Liver (tissue), 9 donors: Measurements from ENCODE around the gene PHF21B. TPM values are rescaled to one million over a fixed set of nuclear protein-coding genes. Genes with fewer than 3 reads are reported as not detected.

Experiments
- DNase-seq: peaks from one replicate; pipeline ENCODE4 v3.0.0-alpha.2; 2017; ENCODE audit warnings: low spot score
- H3K27ac ChIP-seq, 2 donors: one replicate each; pipeline ENCODE4 v1.7.0; 2013; ENCODE audit warnings: inconsistent platforms in 2 of 2, low read length in 2 of 2, control low read depth in 1 of 2, low read depth in 1 of 2, mild to moderate bottlenecking in 1 of 2
- H3K27me3 ChIP-seq, 4 donors: one replicate each; pipeline versions ENCODE4 v1.6.1 to v1.7.0; 2013; ENCODE audit warnings: low read length in 3 of 4, inconsistent platforms in 1 of 4, mild to moderate bottlenecking in 1 of 4, moderate library complexity in 1 of 4; ENCODE audit not compliant: control insufficient read depth in 4 of 4, insufficient read depth in 4 of 4
- H3K36me3 ChIP-seq, 4 donors: one replicate each; pipeline versions ENCODE4 v1.6.1 to v1.7.0; 2013; ENCODE audit warnings: low read length in 3 of 4, mild to moderate bottlenecking in 3 of 4, low read depth in 1 of 4, moderate library complexity in 1 of 4; ENCODE audit not compliant: control insufficient read depth in 4 of 4, insufficient read depth in 3 of 4
- H3K4me1 ChIP-seq, 4 donors: one replicate each; pipeline versions ENCODE4 v1.6.1 to v1.7.0; 2013; ENCODE audit warnings: low read length in 3 of 4, mild to moderate bottlenecking in 3 of 4, moderate library complexity in 1 of 4; ENCODE audit not compliant: control insufficient read depth in 4 of 4, insufficient read depth in 4 of 4
- H3K4me3 ChIP-seq, 3 donors: one replicate each; pipeline versions ENCODE4 v1.6.1 to v1.7.0; 2013; ENCODE audit warnings: low read length in 3 of 3, control low read depth in 1 of 3, low read depth in 1 of 3, mild to moderate bottlenecking in 1 of 3
- H3K9ac ChIP-seq, 2 donors: one replicate each; pipeline ENCODE4 v1.7.0; 2013; ENCODE audit warnings: low read length in 2 of 2, mild to moderate bottlenecking in 2 of 2, moderate library complexity in 2 of 2, control low read depth in 1 of 2, low read depth in 1 of 2
- H3K9me3 ChIP-seq, 4 donors: one replicate each; pipeline versions ENCODE4 v1.6.1 to v1.7.0; 2013; ENCODE audit warnings: low read length in 3 of 4; ENCODE audit not compliant: control insufficient read depth in 4 of 4
- EGR1 ChIP-seq, 2 donors: IDR thresholded peaks; 2 replicates each; pipeline ENCODE4 v1.6.1; 2016 to 2018; ENCODE audit warnings: antibody characterized with exemption in 2 of 2, low read depth in 2 of 2
- FOXA1 ChIP-seq: IDR thresholded peaks from 2 replicates; pipeline ENCODE4 v1.6.1; 2016; ENCODE audit warnings: antibody characterized with exemption
- FOXA2 ChIP-seq: IDR thresholded peaks from 2 replicates; pipeline ENCODE4 v1.6.1; 2016; ENCODE audit warnings: antibody characterized with exemption
- GABPA ChIP-seq, 2 donors: IDR thresholded peaks in 1 of 2; conservative IDR thresholded peaks in 1 of 2; 2 replicates each; pipeline ENCODE4 v1.6.1; 2016; ENCODE audit warnings: antibody characterized with exemption in 2 of 2, mild to moderate bottlenecking in 1 of 2, moderate library complexity in 1 of 2
- HNF4A ChIP-seq, 2 donors: conservative IDR thresholded peaks; 2 replicates each; pipeline ENCODE4 v1.6.1; 2016; ENCODE audit warnings: antibody characterized with exemption in 2 of 2, mild to moderate bottlenecking in 2 of 2
- HNF4G ChIP-seq: IDR thresholded peaks from 2 replicates; pipeline ENCODE4 v1.6.1; 2016; ENCODE audit warnings: antibody characterized with exemption
- JUND ChIP-seq, 2 donors: IDR thresholded peaks; 2 replicates each; pipeline ENCODE4 v1.6.1; 2016; ENCODE audit warnings: antibody characterized with exemption in 2 of 2
- NR2F2 ChIP-seq: IDR thresholded peaks from 2 replicates; pipeline ENCODE4 v1.6.1; 2016; ENCODE audit warnings: antibody characterized with exemption
- RAD21 ChIP-seq, 2 donors: IDR thresholded peaks; 2 replicates each; pipeline ENCODE4 v1.6.1; 2016; ENCODE audit warnings: antibody characterized with exemption in 2 of 2, mild to moderate bottlenecking in 2 of 2
- RXRA ChIP-seq, 2 donors: IDR thresholded peaks; 2 replicates each; pipeline ENCODE4 v1.6.1; 2017 to 2018; ENCODE audit warnings: antibody characterized with exemption in 2 of 2, mild to moderate bottlenecking in 1 of 2
- SP1 ChIP-seq: IDR thresholded peaks from 2 replicates; pipeline ENCODE4 v1.6.1; 2018; ENCODE audit warnings: antibody characterized with exemption, mild to moderate bottlenecking
- TAF1 ChIP-seq: conservative IDR thresholded peaks from 2 replicates; pipeline ENCODE4 v1.6.1; 2016; ENCODE audit warnings: antibody characterized with exemption, mild to moderate bottlenecking
- YY1 ChIP-seq: IDR thresholded peaks from 2 replicates; pipeline ENCODE4 v1.6.1; 2016; ENCODE audit warnings: antibody characterized with exemption, mild to moderate bottlenecking
- WGBS: extraction: QIAGEN DNeasy Blood & Tissue Kit; methylation state at CpG from one replicate; pipeline ENCODE4 v1.1.7; 2013; 5-methylcytosine and 5-hydroxymethylcytosine counted together
- polyA plus RNA-seq, 2 donors: library from polyadenylated mRNA; stranded (reverse) in 1 of 2; unstranded in 1 of 2; fragments of 200-250 nt in 1 of 2; fragments of >200 nt in 1 of 2; fragmentation: Nextera tagmentation in 1 of 2; extraction: Ambion mirVana in 1 of 2; gene quantifications; one replicate each; pipeline versions ENCODE4 v1.2.1 to v1.2.3, GENCODE V29; 2013 to 2015
- total RNA-seq, 2 donors: library from RNA; depleted of rRNA; stranded (reverse); fragments of >200 nt; gene quantifications; one replicate each; pipeline ENCODE4 v1.2.3, GENCODE V29; 2014
- TF ChIP-seq, protein P1 (sequence below): IDR thresholded peaks from 2 replicates; pipeline ENCODE4 v1.6.1; 2016; ENCODE audit warnings: antibody characterized with exemption, mild to moderate bottlenecking
- TF ChIP-seq, protein P2 (sequence below): fragments of 150-350 bp; IDR thresholded peaks from 2 replicates; pipeline ENCODE4 v1.5.1; 2017; ENCODE audit warnings: improper control_type of control experiment, low read depth, low read length; ENCODE audit not compliant: missing input control
- TF ChIP-seq, protein P3 (sequence below): IDR thresholded peaks from 2 replicates; pipeline ENCODE4 v1.6.1; 2016; ENCODE audit warnings: antibody characterized with exemption
- TF ChIP-seq, protein P4 (sequence below): IDR thresholded peaks from 2 replicates; pipeline ENCODE4 v1.6.1; 2016; ENCODE audit warnings: antibody characterized with exemption
- TF ChIP-seq, protein P5 (sequence below): IDR thresholded peaks from 2 replicates; pipeline ENCODE4 v1.6.1; 2016; ENCODE audit warnings: antibody characterized with exemption
- donor health status: healthy.
- donor health status: healthy.
- donor health status: healthy.
- donor health status: healthy.
- donor health status: healthy.

Gene PHF21B
- total and polyA plus RNA-seq, 4 donors = not detected

DNA sequence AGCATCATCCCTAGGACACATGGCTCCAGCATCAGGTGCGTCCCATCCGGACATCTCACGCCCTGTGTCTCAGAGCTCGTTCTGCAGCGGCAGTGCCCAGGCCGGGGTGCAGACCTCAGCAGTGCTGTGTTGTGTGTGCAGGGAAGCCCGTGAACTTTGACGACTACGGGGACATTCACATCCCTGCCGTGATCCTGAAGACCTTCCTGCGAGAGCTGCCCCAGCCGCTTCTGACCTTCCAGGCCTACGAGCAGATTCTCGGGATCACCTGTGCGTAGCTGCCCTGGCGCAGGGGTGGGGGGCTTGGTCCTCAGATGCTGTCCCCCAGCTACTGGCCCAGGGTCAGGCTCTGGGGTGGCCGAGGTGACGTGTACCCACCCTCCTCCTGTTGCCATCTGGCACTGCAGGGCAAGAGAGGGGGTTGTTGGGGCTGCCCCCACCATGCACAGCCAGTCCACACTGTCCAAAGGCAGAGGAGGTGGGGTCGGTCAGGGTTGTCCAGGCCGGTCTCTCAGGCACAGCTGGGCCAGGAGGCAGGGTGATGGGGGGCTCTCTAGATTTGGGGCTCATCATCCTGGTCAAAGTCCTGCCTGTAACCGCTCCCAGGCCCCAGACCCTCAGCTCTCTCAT, 160.9 kb downstream of the PHF21B start:
- 93% methylated on average over 21 of the region's 21 CpGs for WGBS
- no peaks in the 10 kb centered on the region for H3K9me3 ChIP-seq
- no peak overlapping the region for H3K4me3 ChIP-seq
- TF ChIP-seq RXRA (IDR thresholded peaks at IDR 0.05) (no peak), FOXA2 (no peak), HNF4A (conservative IDR thresholded peaks at IDR 0.05) (no peak), GABPA (IDR thresholded peaks at IDR 0.05 in 1 of 2, conservative IDR thresholded peaks at IDR 0.05 in 1 of 2) (no peak), EGR1 (IDR thresholded peaks at IDR 0.05; ENCODE audit: low read depth in 2 of 2) (no peak), RAD21 (IDR thresholded peaks at IDR 0.05) (no peak), FOXA1 (no peak), TAF1 (no peak), YY1 (no peak), JUND (IDR thresholded peaks at IDR 0.05) (no peak), HNF4G (no peak), NR2F2 (no peak), SP1 (no peak)
- TF ChIP-seq, protein P1, sequence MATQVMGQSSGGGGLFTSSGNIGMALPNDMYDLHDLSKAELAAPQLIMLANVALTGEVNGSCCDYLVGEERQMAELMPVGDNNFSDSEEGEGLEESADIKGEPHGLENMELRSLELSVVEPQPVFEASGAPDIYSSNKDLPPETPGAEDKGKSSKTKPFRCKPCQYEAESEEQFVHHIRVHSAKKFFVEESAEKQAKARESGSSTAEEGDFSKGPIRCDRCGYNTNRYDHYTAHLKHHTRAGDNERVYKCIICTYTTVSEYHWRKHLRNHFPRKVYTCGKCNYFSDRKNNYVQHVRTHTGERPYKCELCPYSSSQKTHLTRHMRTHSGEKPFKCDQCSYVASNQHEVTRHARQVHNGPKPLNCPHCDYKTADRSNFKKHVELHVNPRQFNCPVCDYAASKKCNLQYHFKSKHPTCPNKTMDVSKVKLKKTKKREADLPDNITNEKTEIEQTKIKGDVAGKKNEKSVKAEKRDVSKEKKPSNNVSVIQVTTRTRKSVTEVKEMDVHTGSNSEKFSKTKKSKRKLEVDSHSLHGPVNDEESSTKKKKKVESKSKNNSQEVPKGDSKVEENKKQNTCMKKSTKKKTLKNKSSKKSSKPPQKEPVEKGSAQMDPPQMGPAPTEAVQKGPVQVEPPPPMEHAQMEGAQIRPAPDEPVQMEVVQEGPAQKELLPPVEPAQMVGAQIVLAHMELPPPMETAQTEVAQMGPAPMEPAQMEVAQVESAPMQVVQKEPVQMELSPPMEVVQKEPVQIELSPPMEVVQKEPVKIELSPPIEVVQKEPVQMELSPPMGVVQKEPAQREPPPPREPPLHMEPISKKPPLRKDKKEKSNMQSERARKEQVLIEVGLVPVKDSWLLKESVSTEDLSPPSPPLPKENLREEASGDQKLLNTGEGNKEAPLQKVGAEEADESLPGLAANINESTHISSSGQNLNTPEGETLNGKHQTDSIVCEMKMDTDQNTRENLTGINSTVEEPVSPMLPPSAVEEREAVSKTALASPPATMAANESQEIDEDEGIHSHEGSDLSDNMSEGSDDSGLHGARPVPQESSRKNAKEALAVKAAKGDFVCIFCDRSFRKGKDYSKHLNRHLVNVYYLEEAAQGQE = no peak
- TF ChIP-seq, protein P2, sequence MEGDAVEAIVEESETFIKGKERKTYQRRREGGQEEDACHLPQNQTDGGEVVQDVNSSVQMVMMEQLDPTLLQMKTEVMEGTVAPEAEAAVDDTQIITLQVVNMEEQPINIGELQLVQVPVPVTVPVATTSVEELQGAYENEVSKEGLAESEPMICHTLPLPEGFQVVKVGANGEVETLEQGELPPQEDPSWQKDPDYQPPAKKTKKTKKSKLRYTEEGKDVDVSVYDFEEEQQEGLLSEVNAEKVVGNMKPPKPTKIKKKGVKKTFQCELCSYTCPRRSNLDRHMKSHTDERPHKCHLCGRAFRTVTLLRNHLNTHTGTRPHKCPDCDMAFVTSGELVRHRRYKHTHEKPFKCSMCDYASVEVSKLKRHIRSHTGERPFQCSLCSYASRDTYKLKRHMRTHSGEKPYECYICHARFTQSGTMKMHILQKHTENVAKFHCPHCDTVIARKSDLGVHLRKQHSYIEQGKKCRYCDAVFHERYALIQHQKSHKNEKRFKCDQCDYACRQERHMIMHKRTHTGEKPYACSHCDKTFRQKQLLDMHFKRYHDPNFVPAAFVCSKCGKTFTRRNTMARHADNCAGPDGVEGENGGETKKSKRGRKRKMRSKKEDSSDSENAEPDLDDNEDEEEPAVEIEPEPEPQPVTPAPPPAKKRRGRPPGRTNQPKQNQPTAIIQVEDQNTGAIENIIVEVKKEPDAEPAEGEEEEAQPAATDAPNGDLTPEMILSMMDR = no peak
- TF ChIP-seq, protein P3, sequence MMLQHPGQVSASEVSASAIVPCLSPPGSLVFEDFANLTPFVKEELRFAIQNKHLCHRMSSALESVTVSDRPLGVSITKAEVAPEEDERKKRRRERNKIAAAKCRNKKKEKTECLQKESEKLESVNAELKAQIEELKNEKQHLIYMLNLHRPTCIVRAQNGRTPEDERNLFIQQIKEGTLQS = no peak
- TF ChIP-seq, protein P4, sequence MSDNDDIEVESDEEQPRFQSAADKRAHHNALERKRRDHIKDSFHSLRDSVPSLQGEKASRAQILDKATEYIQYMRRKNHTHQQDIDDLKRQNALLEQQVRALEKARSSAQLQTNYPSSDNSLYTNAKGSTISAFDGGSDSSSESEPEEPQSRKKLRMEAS = no peak
- TF ChIP-seq, protein P5, sequence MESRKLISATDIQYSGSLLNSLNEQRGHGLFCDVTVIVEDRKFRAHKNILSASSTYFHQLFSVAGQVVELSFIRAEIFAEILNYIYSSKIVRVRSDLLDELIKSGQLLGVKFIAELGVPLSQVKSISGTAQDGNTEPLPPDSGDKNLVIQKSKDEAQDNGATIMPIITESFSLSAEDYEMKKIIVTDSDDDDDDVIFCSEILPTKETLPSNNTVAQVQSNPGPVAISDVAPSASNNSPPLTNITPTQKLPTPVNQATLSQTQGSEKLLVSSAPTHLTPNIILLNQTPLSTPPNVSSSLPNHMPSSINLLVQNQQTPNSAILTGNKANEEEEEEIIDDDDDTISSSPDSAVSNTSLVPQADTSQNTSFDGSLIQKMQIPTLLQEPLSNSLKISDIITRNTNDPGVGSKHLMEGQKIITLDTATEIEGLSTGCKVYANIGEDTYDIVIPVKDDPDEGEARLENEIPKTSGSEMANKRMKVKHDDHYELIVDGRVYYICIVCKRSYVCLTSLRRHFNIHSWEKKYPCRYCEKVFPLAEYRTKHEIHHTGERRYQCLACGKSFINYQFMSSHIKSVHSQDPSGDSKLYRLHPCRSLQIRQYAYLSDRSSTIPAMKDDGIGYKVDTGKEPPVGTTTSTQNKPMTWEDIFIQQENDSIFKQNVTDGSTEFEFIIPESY = no peak
- H3K27ac ChIP-seq = no peak overlapping the region
- DNase-seq = no peak
- H3K36me3 ChIP-seq = no peaks in the 10 kb centered on the region
- H3K9ac ChIP-seq = no peak overlapping the region
- H3K27me3 ChIP-seq = no peaks in the 10 kb centered on the region
- H3K4me1 ChIP-seq = no peaks in the 10 kb centered on the region
